ENCODE measurements around the gene ZNF354C. TPM values are rescaled to one million over a fixed set of nuclear protein-coding genes. Genes with fewer than 3 reads are reported as not detected.
A peak's percentile ranks its signal among the peaks of the same experiment; 100 is the strongest.

Gene ZNF354C
- total and polyA plus RNA-seq, 9 of the 15 experiments (the other 6 are each of a cell fraction or from before 2014, with no cell fraction given): 0.01 to 0.08 (median 0.03) TPM; not detected in 1

GRCh38 chr5:179023528-179024189 is 36.5 kb upstream of the ZNF354C start, which contains the start of gene ZNF879 (continued):
- TF ChIP-seq, protein P1, sequence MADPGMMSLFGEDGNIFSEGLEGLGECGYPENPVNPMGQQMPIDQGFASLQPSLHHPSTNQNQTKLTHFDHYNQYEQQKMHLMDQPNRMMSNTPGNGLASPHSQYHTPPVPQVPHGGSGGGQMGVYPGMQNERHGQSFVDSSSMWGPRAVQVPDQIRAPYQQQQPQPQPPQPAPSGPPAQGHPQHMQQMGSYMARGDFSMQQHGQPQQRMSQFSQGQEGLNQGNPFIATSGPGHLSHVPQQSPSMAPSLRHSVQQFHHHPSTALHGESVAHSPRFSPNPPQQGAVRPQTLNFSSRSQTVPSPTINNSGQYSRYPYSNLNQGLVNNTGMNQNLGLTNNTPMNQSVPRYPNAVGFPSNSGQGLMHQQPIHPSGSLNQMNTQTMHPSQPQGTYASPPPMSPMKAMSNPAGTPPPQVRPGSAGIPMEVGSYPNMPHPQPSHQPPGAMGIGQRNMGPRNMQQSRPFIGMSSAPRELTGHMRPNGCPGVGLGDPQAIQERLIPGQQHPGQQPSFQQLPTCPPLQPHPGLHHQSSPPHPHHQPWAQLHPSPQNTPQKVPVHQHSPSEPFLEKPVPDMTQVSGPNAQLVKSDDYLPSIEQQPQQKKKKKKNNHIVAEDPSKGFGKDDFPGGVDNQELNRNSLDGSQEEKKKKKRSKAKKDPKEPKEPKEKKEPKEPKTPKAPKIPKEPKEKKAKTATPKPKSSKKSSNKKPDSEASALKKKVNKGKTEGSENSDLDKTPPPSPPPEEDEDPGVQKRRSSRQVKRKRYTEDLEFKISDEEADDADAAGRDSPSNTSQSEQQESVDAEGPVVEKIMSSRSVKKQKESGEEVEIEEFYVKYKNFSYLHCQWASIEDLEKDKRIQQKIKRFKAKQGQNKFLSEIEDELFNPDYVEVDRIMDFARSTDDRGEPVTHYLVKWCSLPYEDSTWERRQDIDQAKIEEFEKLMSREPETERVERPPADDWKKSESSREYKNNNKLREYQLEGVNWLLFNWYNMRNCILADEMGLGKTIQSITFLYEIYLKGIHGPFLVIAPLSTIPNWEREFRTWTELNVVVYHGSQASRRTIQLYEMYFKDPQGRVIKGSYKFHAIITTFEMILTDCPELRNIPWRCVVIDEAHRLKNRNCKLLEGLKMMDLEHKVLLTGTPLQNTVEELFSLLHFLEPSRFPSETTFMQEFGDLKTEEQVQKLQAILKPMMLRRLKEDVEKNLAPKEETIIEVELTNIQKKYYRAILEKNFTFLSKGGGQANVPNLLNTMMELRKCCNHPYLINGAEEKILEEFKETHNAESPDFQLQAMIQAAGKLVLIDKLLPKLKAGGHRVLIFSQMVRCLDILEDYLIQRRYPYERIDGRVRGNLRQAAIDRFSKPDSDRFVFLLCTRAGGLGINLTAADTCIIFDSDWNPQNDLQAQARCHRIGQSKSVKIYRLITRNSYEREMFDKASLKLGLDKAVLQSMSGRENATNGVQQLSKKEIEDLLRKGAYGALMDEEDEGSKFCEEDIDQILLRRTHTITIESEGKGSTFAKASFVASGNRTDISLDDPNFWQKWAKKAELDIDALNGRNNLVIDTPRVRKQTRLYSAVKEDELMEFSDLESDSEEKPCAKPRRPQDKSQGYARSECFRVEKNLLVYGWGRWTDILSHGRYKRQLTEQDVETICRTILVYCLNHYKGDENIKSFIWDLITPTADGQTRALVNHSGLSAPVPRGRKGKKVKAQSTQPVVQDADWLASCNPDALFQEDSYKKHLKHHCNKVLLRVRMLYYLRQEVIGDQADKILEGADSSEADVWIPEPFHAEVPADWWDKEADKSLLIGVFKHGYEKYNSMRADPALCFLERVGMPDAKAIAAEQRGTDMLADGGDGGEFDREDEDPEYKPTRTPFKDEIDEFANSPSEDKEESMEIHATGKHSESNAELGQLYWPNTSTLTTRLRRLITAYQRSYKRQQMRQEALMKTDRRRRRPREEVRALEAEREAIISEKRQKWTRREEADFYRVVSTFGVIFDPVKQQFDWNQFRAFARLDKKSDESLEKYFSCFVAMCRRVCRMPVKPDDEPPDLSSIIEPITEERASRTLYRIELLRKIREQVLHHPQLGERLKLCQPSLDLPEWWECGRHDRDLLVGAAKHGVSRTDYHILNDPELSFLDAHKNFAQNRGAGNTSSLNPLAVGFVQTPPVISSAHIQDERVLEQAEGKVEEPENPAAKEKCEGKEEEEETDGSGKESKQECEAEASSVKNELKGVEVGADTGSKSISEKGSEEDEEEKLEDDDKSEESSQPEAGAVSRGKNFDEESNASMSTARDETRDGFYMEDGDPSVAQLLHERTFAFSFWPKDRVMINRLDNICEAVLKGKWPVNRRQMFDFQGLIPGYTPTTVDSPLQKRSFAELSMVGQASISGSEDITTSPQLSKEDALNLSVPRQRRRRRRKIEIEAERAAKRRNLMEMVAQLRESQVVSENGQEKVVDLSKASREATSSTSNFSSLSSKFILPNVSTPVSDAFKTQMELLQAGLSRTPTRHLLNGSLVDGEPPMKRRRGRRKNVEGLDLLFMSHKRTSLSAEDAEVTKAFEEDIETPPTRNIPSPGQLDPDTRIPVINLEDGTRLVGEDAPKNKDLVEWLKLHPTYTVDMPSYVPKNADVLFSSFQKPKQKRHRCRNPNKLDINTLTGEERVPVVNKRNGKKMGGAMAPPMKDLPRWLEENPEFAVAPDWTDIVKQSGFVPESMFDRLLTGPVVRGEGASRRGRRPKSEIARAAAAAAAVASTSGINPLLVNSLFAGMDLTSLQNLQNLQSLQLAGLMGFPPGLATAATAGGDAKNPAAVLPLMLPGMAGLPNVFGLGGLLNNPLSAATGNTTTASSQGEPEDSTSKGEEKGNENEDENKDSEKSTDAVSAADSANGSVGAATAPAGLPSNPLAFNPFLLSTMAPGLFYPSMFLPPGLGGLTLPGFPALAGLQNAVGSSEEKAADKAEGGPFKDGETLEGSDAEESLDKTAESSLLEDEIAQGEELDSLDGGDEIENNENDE (IDR thresholded peaks at IDR 0.05; ENCODE audit: low read depth, low read length): no peak
- TF ChIP-seq ESRRB (CRISPR knock-in tag; IDR thresholded peaks at IDR 0.05; ENCODE audit: borderline replicate concordance): no peak
- TF ChIP-seq HNRNPK (IDR thresholded peaks at IDR 0.05; ENCODE audit: low read depth, low read length, poor library complexity, severe bottlenecking): no peak
- TF ChIP-seq FOSL1 (tag; conservative IDR thresholded peaks at IDR 0.05): no peak
- no peak for TF ChIP-seq MTF1 (CRISPR knock-in tag; IDR thresholded peaks at IDR 0.05; ENCODE audit: borderline replicate concordance)
- no peak for TF ChIP-seq MITF (IDR thresholded peaks at IDR 0.05)
- TF ChIP-seq, protein P2, sequence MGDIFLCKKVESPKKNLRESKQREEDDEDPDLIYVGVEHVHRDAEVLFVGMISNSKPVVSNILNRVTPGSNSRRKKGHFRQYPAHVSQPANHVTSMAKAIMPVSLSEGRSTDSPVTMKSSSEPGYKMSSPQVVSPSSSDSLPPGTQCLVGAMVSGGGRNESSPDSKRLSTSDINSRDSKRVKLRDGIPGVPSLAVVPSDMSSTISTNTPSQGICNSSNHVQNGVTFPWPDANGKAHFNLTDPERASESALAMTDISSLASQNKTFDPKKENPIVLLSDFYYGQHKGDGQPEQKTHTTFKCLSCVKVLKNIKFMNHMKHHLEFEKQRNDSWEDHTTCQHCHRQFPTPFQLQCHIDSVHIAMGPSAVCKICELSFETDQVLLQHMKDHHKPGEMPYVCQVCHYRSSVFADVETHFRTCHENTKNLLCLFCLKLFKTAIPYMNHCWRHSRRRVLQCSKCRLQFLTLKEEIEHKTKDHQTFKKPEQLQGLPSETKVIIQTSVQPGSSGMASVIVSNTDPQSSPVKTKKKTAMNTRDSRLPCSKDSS (IDR thresholded peaks at IDR 0.05; ENCODE audit: low read depth, partially characterized antibody): no peak
- TF ChIP-seq, protein P3, sequence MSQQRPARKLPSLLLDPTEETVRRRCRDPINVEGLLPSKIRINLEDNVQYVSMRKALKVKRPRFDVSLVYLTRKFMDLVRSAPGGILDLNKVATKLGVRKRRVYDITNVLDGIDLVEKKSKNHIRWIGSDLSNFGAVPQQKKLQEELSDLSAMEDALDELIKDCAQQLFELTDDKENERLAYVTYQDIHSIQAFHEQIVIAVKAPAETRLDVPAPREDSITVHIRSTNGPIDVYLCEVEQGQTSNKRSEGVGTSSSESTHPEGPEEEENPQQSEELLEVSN (IDR thresholded peaks at IDR 0.05; ENCODE audit: borderline replicate concordance in 1 of 2, extremely low read depth in 1 of 2, insufficient read depth in 1 of 2, insufficient read length in 1 of 2, low read depth in 1 of 2, low read length in 1 of 2, poor library complexity in 1 of 2, severe bottlenecking in 1 of 2): peak; percentile 54 to 71
- TF ChIP-seq MAFF (IDR thresholded peaks at IDR 0.05; ENCODE audit: low read length): no peak
- TF ChIP-seq MEF2D (tag; conservative IDR thresholded peaks at IDR 0.05; ENCODE audit: low read depth): no peak
- TF ChIP-seq HDAC8 (tag; IDR thresholded peaks at IDR 0.05): no peak
